Esophagus squamous epithelium (tissue), 4 donors: Measurements from ENCODE around the gene FBLN5.

Experiments used
- CTCF ChIP-seq, 6 experiments: fragments of 450-650 bp in 4 of 6; fragments of 200-600 bp in 2 of 6; sonication (generic) in 2 of 6; IDR thresholded peaks; one replicate each; pipeline ENCODE4 v1.5.1; 2016 to 2019; ENCODE audit warnings: antibody characterized with exemption in 6 of 6, mild to moderate bottlenecking in 4 of 6, moderate library complexity in 4 of 6
- POLR2A ChIP-seq, 4 donors: fragments of 450-650 bp; IDR thresholded peaks; one replicate each; pipeline ENCODE4 v1.6.1; 2017; ENCODE audit warnings: antibody characterized with exemption in 4 of 4, mild to moderate bottlenecking in 4 of 4, moderate library complexity in 3 of 4

DNA sequence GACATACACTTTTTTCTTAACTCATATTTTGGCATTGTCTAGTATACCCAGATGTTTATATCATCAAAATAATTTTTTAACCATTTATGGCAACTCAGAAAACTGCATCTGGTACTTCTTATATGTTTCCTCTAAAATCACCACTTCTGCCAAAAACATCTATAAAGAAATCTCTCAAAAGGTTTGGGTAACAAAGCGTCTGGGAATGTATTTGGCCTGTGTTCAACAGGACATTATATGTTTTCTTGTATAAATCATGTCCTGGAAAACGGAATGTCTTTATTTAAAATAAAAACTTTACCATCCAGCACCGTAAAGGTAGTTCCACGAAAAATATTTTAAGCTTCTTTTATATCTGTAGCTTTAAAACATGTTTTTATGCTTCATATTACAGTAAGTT lies 36.1 kb upstream of the FBLN5 start:
- TF ChIP-seq CTCF (IDR thresholded peaks at IDR 0.05): no peak
- TF ChIP-seq POLR2A (IDR thresholded peaks at IDR 0.05): no peak
